ENCODE results near the gene TUNAR. TPM values are rescaled to one million over a fixed set of nuclear protein-coding genes. Genes with fewer than 3 reads are reported as not detected.

TUNAR gene
- total RNA-seq, 1 experiment from 2014 or later = not detected

- no peak for DNase-seq (ENCODE audit: low spot score)
Measured at GRCh38 chr14:95891742-95892141, 15.1 kb downstream of the TUNAR start.

GRCh38 chr14:95892142-95892541 is 15.5 kb downstream of the TUNAR start:
- Histone ChIP-seq H3K36me3 (ENCODE audit: insufficient read depth, low read length, poor library complexity, severe bottlenecking) (no peaks in the 10 kb centered on the region), H3K27ac (ENCODE audit: low read depth, low read length, poor library complexity, severe bottlenecking) (no peak overlapping the region), H3K4me1 (ENCODE audit: insufficient read depth, low read length, poor library complexity, severe bottlenecking) (no peaks in the 10 kb centered on the region), H3K9me3 (ENCODE audit: low read depth, low read length, poor library complexity, severe bottlenecking) (no peaks in the 10 kb centered on the region), H3K27me3 (replicated peaks; ENCODE audit: insufficient read depth, low read depth, low read length, poor library complexity) (peaks cover 72% of the 10 kb centered on the region), H3K4me3 (ENCODE audit: low read depth, low read length, poor library complexity, severe bottlenecking) (no peak overlapping the region)
- ChIA-PET POLR2A (ENCODE audit: low non-redundant PET) (no interaction called here), CTCF (no interaction called here)
- DNase-seq (ENCODE audit: low spot score) = no peak
- intact Hi-C loops (cut with micrococcal nuclease; ENCODE audit: unreplicated experiment) = no loop called here
- BruUV-seq (replicated peaks) = no TSS peak
- TF ChIP-seq CTCF (conservative IDR thresholded peaks at IDR 0.05; ENCODE audit: low read depth, low read length) (no peak), EZH2 (IDR thresholded peaks at IDR 0.05; ENCODE audit: borderline replicate concordance, low read depth, low read length, poor library complexity, severe bottlenecking) (no peak)

More at GRCh38 chr14:95891742-95892141, 15.1 kb downstream of the TUNAR start:
- Histone ChIP-seq H3K4me1 (ENCODE audit: insufficient read depth, low read length, poor library complexity, severe bottlenecking) (no peaks in the 10 kb centered on the region), H3K9me3 (ENCODE audit: low read depth, low read length, poor library complexity, severe bottlenecking) (no peaks in the 10 kb centered on the region), H3K27ac (ENCODE audit: low read depth, low read length, poor library complexity, severe bottlenecking) (no peak overlapping the region), H3K4me3 (ENCODE audit: low read depth, low read length, poor library complexity, severe bottlenecking) (no peak overlapping the region), H3K36me3 (ENCODE audit: insufficient read depth, low read length, poor library complexity, severe bottlenecking) (no peaks in the 10 kb centered on the region), H3K27me3 (replicated peaks; ENCODE audit: insufficient read depth, low read depth, low read length, poor library complexity) (peaks cover 68% of the 10 kb centered on the region)
- TF ChIP-seq CTCF (conservative IDR thresholded peaks at IDR 0.05; ENCODE audit: low read depth, low read length) = no peak
- TF ChIP-seq EZH2 (IDR thresholded peaks at IDR 0.05; ENCODE audit: borderline replicate concordance, low read depth, low read length, poor library complexity, severe bottlenecking) = no peak
- CTCF ChIA-PET = no interaction called here
- POLR2A ChIA-PET (ENCODE audit: low non-redundant PET) = no interaction called here
- no TSS peak for BruUV-seq (replicated peaks)
- intact Hi-C loops (cut with micrococcal nuclease; ENCODE audit: unreplicated experiment) = no loop called here

- Histone ChIP-seq H3K4me1 (ENCODE audit: insufficient read depth, low read length, poor library complexity, severe bottlenecking) (no peaks in the 10 kb centered on the region), H3K4me3 (ENCODE audit: low read depth, low read length, poor library complexity, severe bottlenecking) (no peak overlapping the region), H3K36me3 (ENCODE audit: insufficient read depth, low read length, poor library complexity, severe bottlenecking) (no peaks in the 10 kb centered on the region), H3K9me3 (ENCODE audit: low read depth, low read length, poor library complexity, severe bottlenecking) (no peaks in the 10 kb centered on the region), H3K27ac (ENCODE audit: low read depth, low read length, poor library complexity, severe bottlenecking) (no peak overlapping the region), H3K27me3 (replicated peaks; ENCODE audit: insufficient read depth, low read depth, low read length, poor library complexity) (peaks cover 100% of the 10 kb centered on the region)
- ChIA-PET CTCF (no interaction called here), POLR2A (ENCODE audit: low non-redundant PET) (no interaction called here)
- peak; percentile 50 for TF ChIP-seq CTCF (conservative IDR thresholded peaks at IDR 0.05; ENCODE audit: low read depth, low read length)
- no peak for TF ChIP-seq EZH2 (IDR thresholded peaks at IDR 0.05; ENCODE audit: borderline replicate concordance, low read depth, low read length, poor library complexity, severe bottlenecking)
- no TSS peak for BruUV-seq (replicated peaks)
- intact Hi-C loops (cut with micrococcal nuclease; ENCODE audit: unreplicated experiment) = no loop called here
- DNase-seq (ENCODE audit: low spot score) = peak; percentile 23
Measured at GRCh38 chr14:95895720-95896119, 19.1 kb downstream of the TUNAR start.

All from A673 (cell line).